Measurements from ENCODE around the gene MRPL19.
A peak's percentile ranks its signal among the peaks of the same experiment; 100 is the strongest.

MRPL19 gene

DNA sequence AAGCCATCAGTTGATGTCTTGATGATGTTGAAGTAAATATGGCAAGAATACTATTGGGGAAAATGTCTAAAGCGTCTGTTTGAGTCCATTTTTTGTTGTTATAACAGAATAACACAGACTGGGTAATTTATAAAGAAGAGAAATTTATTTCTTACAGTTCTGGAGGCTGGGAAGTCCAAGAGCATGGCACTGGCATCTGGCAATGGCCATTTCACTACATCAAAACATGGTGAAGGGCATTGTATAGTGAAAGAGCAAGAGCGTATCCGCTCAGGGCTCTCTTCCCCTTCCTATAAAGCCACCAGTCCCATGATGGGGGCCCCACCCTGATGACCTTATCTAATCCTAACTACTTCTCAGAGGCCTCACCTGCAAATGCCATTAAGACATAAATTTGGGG lies 29.6 kb upstream of the MRPL19 start:
- no peak overlapping the region for H3K27ac ChIP-seq
- TF ChIP-seq, protein P1, sequence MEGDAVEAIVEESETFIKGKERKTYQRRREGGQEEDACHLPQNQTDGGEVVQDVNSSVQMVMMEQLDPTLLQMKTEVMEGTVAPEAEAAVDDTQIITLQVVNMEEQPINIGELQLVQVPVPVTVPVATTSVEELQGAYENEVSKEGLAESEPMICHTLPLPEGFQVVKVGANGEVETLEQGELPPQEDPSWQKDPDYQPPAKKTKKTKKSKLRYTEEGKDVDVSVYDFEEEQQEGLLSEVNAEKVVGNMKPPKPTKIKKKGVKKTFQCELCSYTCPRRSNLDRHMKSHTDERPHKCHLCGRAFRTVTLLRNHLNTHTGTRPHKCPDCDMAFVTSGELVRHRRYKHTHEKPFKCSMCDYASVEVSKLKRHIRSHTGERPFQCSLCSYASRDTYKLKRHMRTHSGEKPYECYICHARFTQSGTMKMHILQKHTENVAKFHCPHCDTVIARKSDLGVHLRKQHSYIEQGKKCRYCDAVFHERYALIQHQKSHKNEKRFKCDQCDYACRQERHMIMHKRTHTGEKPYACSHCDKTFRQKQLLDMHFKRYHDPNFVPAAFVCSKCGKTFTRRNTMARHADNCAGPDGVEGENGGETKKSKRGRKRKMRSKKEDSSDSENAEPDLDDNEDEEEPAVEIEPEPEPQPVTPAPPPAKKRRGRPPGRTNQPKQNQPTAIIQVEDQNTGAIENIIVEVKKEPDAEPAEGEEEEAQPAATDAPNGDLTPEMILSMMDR (conservative IDR thresholded peaks at IDR 0.05): no peak
- TF ChIP-seq ZFX (IDR thresholded peaks at IDR 0.05): no peak

DNA sequence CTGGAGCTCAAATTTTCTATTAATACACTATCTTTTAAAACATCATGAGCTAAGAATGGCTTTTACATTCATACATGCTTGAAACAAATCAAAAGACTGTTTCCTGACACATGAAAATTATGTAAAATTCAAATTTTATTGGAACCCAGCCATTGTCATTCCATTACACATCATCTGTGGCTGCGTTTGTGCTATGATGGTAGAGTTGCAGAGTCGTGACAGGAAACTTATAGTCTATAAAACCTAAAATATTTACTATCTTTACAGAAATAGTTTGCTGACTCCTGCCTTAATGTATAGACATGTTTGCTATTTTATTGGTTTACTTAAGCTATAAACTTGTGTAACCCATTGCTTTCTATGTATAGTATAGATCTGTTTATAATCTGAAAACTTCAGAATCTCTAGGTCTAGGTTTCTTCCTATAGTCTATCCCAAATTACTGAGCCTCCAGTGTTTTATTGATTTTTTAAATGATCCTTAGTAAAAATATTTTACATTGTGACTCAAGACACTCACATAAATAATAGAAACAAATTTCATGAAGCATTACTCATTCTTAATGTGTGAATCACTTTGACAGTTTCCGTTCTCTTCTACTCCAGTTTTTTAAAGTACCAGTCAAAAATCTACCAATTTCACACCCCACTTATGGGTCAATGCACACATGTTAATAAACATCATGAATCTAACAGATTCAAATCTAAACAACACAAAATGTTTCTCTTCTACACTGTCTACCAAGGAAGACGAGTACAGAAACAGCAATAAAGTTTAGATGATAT lies 26.4 kb upstream of the MRPL19 start:
- no peak for TF ChIP-seq ZFX (IDR thresholded peaks at IDR 0.05)
- TF ChIP-seq, protein P1 (conservative IDR thresholded peaks at IDR 0.05): no peak
- H3K27ac ChIP-seq: no peak overlapping the region

DNA sequence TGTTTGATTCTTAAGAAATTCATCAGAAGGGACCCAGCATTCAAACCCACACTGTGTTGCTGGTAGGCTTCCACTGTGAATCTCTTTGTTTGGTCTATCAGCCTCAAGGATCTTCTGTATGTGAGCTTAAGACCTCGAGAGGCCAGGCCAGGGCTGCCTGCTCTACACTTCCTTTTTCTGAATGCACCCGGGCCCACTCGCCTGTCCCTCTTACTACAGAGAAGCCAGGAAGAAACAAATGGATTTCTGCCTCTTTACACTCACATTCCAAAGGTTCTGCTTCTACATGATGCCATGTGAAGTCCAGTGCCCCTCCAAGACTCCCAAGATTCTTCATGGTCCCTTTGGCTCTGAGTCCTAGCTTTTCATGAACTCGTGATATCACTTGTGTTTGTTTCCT lies 25.4 kb upstream of the MRPL19 start:
- no peak overlapping the region for H3K27ac ChIP-seq

DNA sequence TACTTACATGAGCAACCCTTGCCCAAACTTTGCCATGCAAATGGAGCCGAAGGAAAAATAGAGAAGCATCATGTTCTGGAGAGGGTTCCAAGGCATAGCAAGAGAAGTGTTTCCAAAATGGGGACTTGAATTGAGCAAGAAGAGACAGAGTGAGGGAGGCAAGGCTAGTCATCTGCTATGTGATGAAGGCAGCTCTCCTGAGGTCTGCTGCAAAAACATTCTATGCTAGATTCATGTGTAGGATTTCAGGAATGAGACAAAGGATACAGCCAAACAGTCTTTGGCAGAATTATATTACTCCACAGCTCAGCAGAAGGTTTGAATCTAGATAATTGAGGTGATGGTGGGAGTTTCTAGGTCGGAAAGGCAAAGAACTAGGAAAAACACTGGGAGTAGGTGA lies 24.1 kb upstream of the MRPL19 start:
- H3K27ac ChIP-seq: no peak overlapping the region
- no peak for TF ChIP-seq ZFX (IDR thresholded peaks at IDR 0.05)
- TF ChIP-seq, protein P1 (conservative IDR thresholded peaks at IDR 0.05): no peak

More for the DNA sequence above, 25.4 kb upstream of the MRPL19 start:
- TF ChIP-seq ZFX (IDR thresholded peaks at IDR 0.05): no peak
- TF ChIP-seq, protein P1 (conservative IDR thresholded peaks at IDR 0.05): no peak

DNA sequence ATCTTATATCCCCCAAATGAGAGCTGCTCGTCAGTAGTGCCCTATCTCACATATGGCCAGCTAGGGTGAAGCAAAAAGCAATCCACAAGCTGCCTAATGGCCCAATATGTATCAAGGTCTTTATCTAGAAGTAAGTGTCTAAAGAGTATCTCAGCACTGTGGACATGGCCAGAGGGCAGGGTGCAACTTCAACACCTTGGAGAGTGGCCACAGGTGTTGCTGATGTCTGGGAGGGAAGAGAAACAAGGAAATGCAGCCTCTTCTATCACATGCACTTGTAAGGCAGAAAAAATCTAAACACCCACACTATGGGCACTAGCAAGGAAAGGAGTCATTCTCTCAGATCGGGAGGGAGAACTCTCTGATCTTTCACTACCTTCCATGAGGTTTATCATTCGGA lies 23.7 kb upstream of the MRPL19 start:
- TF ChIP-seq, protein P1 (conservative IDR thresholded peaks at IDR 0.05): no peak
- TF ChIP-seq ZFX (IDR thresholded peaks at IDR 0.05): no peak
- no peak overlapping the region for H3K27ac ChIP-seq

DNA sequence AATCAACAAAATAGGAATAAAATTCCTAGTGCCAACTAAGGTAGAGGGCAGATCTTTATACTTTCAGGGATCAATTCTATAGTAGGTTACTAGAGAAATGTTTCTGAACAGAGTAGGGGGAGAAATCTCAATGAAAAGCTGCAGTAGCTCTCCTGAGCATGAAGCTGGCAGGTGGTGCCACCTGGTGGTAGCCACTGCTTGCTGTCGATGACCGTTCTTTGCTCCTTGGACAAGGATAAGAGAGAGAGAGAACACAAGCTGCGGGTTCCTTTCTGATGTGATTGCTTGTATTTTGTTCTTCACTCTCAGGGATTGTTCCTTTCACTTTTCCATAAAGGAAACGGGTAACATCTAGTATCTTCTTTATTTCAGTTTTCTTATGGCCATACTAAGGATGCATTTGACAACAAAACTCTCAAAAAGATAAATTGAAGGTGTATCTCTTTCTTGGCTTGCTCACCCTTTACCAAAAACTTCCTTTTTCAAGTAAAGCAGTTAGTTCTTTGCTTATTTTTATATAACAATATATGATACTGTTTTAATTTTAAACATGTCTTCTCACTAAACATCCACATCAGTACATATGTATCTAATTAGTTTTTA lies 18.6 kb upstream of the MRPL19 start:
- no peak overlapping the region for H3K27ac ChIP-seq
- TF ChIP-seq ZFX (IDR thresholded peaks at IDR 0.05): no peak
- TF ChIP-seq, protein P1 (conservative IDR thresholded peaks at IDR 0.05): peak; percentile 90

DNA sequence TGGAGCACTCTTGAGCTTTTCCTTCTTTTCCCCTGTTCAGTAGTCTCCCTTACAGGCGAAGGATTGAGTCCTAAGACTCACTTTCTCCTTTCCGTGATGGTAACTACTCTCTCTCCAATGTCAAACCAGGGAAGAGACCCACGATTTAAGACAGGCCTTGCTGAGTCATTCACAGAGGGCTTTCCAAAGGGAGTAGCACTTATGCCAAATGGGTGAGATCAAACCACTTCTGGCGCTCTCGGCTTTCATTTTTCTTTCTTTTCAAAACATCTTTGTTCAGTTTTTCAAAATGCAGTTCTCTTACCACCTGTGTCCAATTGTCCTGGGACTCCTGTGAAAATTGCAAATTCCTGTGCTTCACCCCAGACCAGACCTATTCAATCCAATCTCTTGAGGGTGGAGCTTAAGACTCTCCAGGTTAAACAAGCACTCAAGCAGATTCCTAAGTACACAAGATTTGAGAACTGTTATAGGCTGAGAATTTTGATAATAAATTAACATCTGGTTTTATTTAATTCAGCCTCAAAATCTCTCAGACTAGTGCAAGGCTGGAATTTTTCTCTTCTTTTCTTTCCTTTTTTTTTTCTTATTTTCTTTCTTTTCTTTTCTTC lies 14.4 kb upstream of the MRPL19 start:
- TF ChIP-seq, protein P1 (conservative IDR thresholded peaks at IDR 0.05): no peak
- no peak for TF ChIP-seq ZFX (IDR thresholded peaks at IDR 0.05)
- no peak overlapping the region for H3K27ac ChIP-seq
